Measurements from ENCODE around the gene IMMP1L. TPM values are rescaled to one million over a fixed set of nuclear protein-coding genes. Genes with fewer than 3 reads are reported as not detected.

The IMMP1L gene
- total and polyA plus RNA-seq, 9 donors = 15.4 to 57.8 (median 22.7) TPM

GRCh38 chr11:31535479-31535878, 26.1 kb upstream of the IMMP1L start:
- no peak for DNase-seq
- Histone ChIP-seq H3K9me3 (no peaks in the 10 kb centered on the region), H3K4me1 (ENCODE audit: insufficient read depth) (no peaks in the 10 kb centered on the region), H3K4me3 (no peak overlapping the region), H3K27me3 (no peaks in the 10 kb centered on the region), H3K27ac (no peak overlapping the region), H3K36me3 (no peaks in the 10 kb centered on the region)
- WGBS, 3 donors = 95% methylated on average over 4 of the region's 4 CpGs
- intact Hi-C loops (cut with DNase I) = loop anchor here in 1 of 4 donors (1.0 kb wide), 1 partner anchor 15 kb away; no protein-coding TSS in a partner anchor
- TF ChIP-seq POLR2A (IDR thresholded peaks at IDR 0.05) = no peak

GRCh38 chr11:31531293-31531692, 21.9 kb upstream of the IMMP1L start:
- Histone ChIP-seq H3K9me3 (no peaks in the 10 kb centered on the region), H3K4me1 (ENCODE audit: insufficient read depth) (no peaks in the 10 kb centered on the region), H3K4me3 (no peak overlapping the region), H3K36me3 (no peaks in the 10 kb centered on the region), H3K27ac (no peak overlapping the region), H3K27me3 (no peaks in the 10 kb centered on the region)
- intact Hi-C loops (cut with DNase I) = no loop called here
- TF ChIP-seq CTCF (IDR thresholded peaks at IDR 0.05) (no peak), EP300 (IDR thresholded peaks at IDR 0.05) (no peak), POLR2A (IDR thresholded peaks at IDR 0.05) (no peak)
- 65 to 87% (median 81%) methylated on average over 1 of the region's 1 CpG for WGBS, 3 donors
- no peak for DNase-seq

- no peak overlapping the region for H3K27ac ChIP-seq
- no peaks in the 10 kb centered on the region for H3K36me3 ChIP-seq
- H3K9me3 ChIP-seq = no peaks in the 10 kb centered on the region
- no peak overlapping the region for H3K4me3 ChIP-seq
- TF ChIP-seq POLR2A (IDR thresholded peaks at IDR 0.05) (no peak), EP300 (IDR thresholded peaks at IDR 0.05) (no peak), CTCF (IDR thresholded peaks at IDR 0.05) (no peak)
- intact Hi-C loops (cut with DNase I) = no loop called here
- no peaks in the 10 kb centered on the region for H3K4me1 ChIP-seq (ENCODE audit: insufficient read depth)
- H3K27me3 ChIP-seq = no peaks in the 10 kb centered on the region
- DNase-seq = no peak
Measured at GRCh38 chr11:31529701-31530100, 20.3 kb upstream of the IMMP1L start.

- H3K27ac ChIP-seq = no peak overlapping the region
- DNase-seq = no peak
- WGBS, 3 donors = 83 to 90% (median 85%) methylated on average over 2 of the region's 2 CpGs
- no peaks in the 10 kb centered on the region for H3K4me1 ChIP-seq (ENCODE audit: insufficient read depth)
- H3K9me3 ChIP-seq = no peaks in the 10 kb centered on the region
- no peaks in the 10 kb centered on the region for H3K27me3 ChIP-seq
- intact Hi-C loops (cut with DNase I) = no loop called here
- TF ChIP-seq EP300 (IDR thresholded peaks at IDR 0.05) (no peak), CTCF (IDR thresholded peaks at IDR 0.05) (no peak), POLR2A (IDR thresholded peaks at IDR 0.05) (no peak)
- no peak overlapping the region for H3K4me3 ChIP-seq
- H3K36me3 ChIP-seq = no peaks in the 10 kb centered on the region
Measured at GRCh38 chr11:31529189-31529588, 19.8 kb upstream of the IMMP1L start.

GRCh38 chr11:31521497-31522150, 12.2 kb upstream of the IMMP1L start:
- Histone ChIP-seq H3K36me3 (no peaks in the 10 kb centered on the region), H3K4me3 (no peak overlapping the region), H3K4me1 (ENCODE audit: insufficient read depth) (no peaks in the 10 kb centered on the region), H3K27me3 (no peaks in the 10 kb centered on the region), H3K27ac (no peak overlapping the region), H3K9me3 (no peaks in the 10 kb centered on the region)
- intact Hi-C loops (cut with DNase I) = no loop called here
- no peak for TF ChIP-seq POLR2A (IDR thresholded peaks at IDR 0.05)
- no peak for TF ChIP-seq CTCF (IDR thresholded peaks at IDR 0.05)
- TF ChIP-seq EP300 (IDR thresholded peaks at IDR 0.05) = no peak
- no peak for DNase-seq
